RWPE2 (cell line): Measurements from ENCODE around the gene NECTIN1.

Source experiments
- ATAC-seq: fragments of 200-7000 bp; cut with Tn5 transposase; 3 replicates; pipeline ENCODE4 v1.9.1; 2021; ENCODE audit warnings: low read depth
- DNase-seq: peaks from one replicate; pipeline ENCODE4 v3.0.0-alpha.2; 2020; ENCODE audit warnings: low spot score
- H3K27ac ChIP-seq: fragments of 450-650 bp; 2 replicates; pipeline ENCODE4 v1.5.1; 2017; ENCODE audit warnings: mild to moderate bottlenecking; ENCODE audit not compliant: poor library complexity, severe bottlenecking
- H3K27me3 ChIP-seq: fragments of 250-450 bp; sonication (Bioruptor Pico); 2 replicates; pipeline ENCODE4 v1.5.1; 2021; ENCODE audit warnings: mild to moderate bottlenecking, moderate library complexity; ENCODE audit not compliant: insufficient read depth, poor library complexity, severe bottlenecking
- H3K36me3 ChIP-seq: fragments of 250-450 bp; sonication (Bioruptor Pico); 2 replicates; pipeline ENCODE4 v1.5.1; 2020; ENCODE audit warnings: low read depth, mild to moderate bottlenecking, moderate library complexity
- H3K4me1 ChIP-seq: fragments of 250-450 bp; sonication (Bioruptor Pico); 2 replicates; pipeline ENCODE4 v1.5.1; 2021; ENCODE audit warnings: mild to moderate bottlenecking, moderate library complexity; ENCODE audit not compliant: insufficient read depth, poor library complexity, severe bottlenecking
- H3K4me3 ChIP-seq: fragments of 250-450 bp; sonication (Bioruptor Pico); 2 replicates; pipeline ENCODE4 v1.5.1; 2021; ENCODE audit warnings: mild to moderate bottlenecking, moderate library complexity; ENCODE audit not compliant: severe bottlenecking
- H3K9me3 ChIP-seq: fragments of 250-450 bp; sonication (Bioruptor Pico); 2 replicates; pipeline ENCODE4 v1.5.1; 2021; ENCODE audit warnings: mild to moderate bottlenecking, moderate library complexity; ENCODE audit not compliant: severe bottlenecking
- TF ChIP-seq, protein P1 (sequence below): fragments of 450-650 bp; IDR thresholded peaks from one replicate; pipeline ENCODE4 v1.5.1; 2017; ENCODE audit warnings: mild to moderate bottlenecking, moderate library complexity; ENCODE audit not compliant: poor library complexity, severe bottlenecking

The NECTIN1 gene

GRCh38 chr11:119669487-119669886 is 59.5 kb downstream of the NECTIN1 start:
- no peak for DNase-seq
- no peak for ATAC-seq
- Histone ChIP-seq H3K4me1 (no peaks in the 10 kb centered on the region), H3K9me3 (no peaks in the 10 kb centered on the region), H3K4me3 (no peak overlapping the region), H3K36me3 (peaks cover 70% of the 10 kb centered on the region), H3K27ac (no peak overlapping the region), H3K27me3 (no peaks in the 10 kb centered on the region)
- TF ChIP-seq, protein P1, sequence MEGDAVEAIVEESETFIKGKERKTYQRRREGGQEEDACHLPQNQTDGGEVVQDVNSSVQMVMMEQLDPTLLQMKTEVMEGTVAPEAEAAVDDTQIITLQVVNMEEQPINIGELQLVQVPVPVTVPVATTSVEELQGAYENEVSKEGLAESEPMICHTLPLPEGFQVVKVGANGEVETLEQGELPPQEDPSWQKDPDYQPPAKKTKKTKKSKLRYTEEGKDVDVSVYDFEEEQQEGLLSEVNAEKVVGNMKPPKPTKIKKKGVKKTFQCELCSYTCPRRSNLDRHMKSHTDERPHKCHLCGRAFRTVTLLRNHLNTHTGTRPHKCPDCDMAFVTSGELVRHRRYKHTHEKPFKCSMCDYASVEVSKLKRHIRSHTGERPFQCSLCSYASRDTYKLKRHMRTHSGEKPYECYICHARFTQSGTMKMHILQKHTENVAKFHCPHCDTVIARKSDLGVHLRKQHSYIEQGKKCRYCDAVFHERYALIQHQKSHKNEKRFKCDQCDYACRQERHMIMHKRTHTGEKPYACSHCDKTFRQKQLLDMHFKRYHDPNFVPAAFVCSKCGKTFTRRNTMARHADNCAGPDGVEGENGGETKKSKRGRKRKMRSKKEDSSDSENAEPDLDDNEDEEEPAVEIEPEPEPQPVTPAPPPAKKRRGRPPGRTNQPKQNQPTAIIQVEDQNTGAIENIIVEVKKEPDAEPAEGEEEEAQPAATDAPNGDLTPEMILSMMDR = no peak

DNA sequence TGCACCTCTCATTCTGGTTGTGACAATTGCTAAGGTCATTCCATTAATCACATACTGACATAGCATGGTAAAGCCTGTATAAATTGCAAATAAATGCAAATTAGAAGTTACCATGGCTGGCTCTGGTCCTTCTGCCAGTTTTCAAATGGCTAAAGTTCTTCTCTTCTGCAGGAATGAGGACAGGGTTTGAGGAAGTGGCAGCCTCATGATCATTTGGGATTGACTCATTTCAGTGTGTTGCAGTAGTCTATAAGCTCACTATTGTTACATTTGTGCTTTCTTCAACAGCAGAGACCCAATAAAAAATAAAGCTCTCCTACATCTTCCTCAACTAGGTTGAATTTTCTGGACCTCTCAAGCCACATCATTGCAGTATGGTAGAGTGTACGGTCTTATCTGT is 60.3 kb downstream of the NECTIN1 start:
- peaks cover 69% of the 10 kb centered on the region for H3K36me3 ChIP-seq

GRCh38 chr11:119666463-119667131 is 62.4 kb downstream of the NECTIN1 start:
- no peak for DNase-seq
- H3K27me3 ChIP-seq = no peaks in the 10 kb centered on the region
- TF ChIP-seq, protein P1 = peak; percentile 93
- no peaks in the 10 kb centered on the region for H3K9me3 ChIP-seq
- no peak overlapping the region for H3K4me3 ChIP-seq
- ATAC-seq = peak; percentile 82
- H3K27ac ChIP-seq = peak overlapping the region; percentile 36
- H3K4me1 ChIP-seq = no peaks in the 10 kb centered on the region
- peaks cover 62% of the 10 kb centered on the region for H3K36me3 ChIP-seq

More for the DNA sequence above, 60.3 kb downstream of the NECTIN1 start:
- Histone ChIP-seq H3K4me3 (no peak overlapping the region), H3K9me3 (no peaks in the 10 kb centered on the region), H3K27ac (no peak overlapping the region), H3K4me1 (no peaks in the 10 kb centered on the region), H3K27me3 (no peaks in the 10 kb centered on the region)
- no peak for ATAC-seq
- TF ChIP-seq, protein P1 = no peak
- DNase-seq = no peak

DNA sequence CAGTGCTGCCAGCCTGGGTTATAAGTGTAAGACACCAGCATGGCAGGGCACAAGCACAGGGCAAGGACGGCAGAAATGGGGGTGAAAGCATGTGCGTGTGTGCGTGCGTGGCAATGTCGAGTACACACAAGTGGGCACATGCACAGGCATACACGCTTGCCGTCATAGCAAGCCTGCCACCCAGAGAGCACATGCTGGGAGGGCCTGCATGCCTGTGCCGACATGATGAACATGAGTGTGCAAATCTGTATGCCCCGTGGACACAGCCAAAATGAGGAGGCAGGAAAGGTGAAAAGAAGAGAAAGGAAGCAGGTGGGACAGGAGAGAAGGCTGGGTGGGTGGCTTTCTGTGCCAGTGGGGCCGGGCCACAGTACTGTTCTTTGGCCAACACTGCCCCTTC is 62.9 kb downstream of the NECTIN1 start:
- DNase-seq = no peak
- no peaks in the 10 kb centered on the region for H3K9me3 ChIP-seq
- no peak overlapping the region for H3K4me3 ChIP-seq
- peak overlapping the region; percentile 36 for H3K27ac ChIP-seq
- H3K36me3 ChIP-seq = peaks cover 61% of the 10 kb centered on the region
- TF ChIP-seq, protein P1 = no peak
- no peaks in the 10 kb centered on the region for H3K4me1 ChIP-seq
- H3K27me3 ChIP-seq = no peaks in the 10 kb centered on the region
- no peak for ATAC-seq

DNA sequence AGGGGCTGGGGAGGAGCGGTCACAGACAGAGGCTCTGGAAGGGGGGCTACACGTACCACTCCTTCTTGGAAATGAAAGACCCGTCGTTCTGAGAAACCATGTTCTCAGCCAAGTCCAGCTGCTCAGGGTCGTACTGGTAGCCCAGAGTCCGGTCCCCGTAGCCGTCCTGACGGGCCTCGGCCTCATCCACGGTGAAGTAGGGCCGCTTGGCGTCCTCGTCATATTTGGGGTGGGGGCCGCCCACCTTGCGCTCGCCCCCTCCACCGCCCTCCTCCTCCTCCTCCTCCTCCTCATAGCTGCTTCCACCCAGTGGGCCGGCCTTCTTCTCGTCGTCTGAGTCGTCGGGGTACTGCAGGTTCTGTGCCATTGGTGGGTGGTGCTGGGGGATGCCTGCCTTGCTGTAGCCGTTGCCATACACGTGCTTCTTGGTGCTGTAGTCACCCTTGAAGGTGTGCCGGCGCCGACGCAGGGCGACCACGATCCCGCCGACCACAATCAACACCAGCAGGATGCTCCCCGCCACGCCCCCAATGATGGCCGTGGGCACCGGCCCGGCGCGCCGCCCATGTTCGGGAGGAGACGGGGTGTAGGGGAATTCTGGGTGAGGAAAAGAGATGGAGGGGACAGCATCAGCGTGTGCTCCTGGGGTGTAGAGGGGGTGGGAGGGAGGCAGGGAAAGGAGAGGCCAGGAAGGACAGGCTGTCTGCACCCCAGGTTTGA is 64.1 kb downstream of the NECTIN1 start:
- TF ChIP-seq, protein P1 = no peak
- Histone ChIP-seq H3K36me3 (peaks cover 52% of the 10 kb centered on the region), H3K27ac (no peak overlapping the region), H3K27me3 (no peaks in the 10 kb centered on the region), H3K4me1 (no peaks in the 10 kb centered on the region), H3K9me3 (no peaks in the 10 kb centered on the region), H3K4me3 (no peak overlapping the region)
- no peak for DNase-seq
- no peak for ATAC-seq
